ENCODE data around the gene ARGLU1. TPM values are rescaled to one million over a fixed set of nuclear protein-coding genes. Genes with fewer than 3 reads are reported as not detected.

ARGLU1 gene
- total RNA-seq, 1 experiment from 2014 or later: 115 TPM

GRCh38 chr13:106523576-106523975 is 44.4 kb downstream of the ARGLU1 start:
- DNase-seq (ENCODE audit: low spot score): no peak
- POLR2A ChIA-PET: no interaction called here
- H3K27ac Mint-ChIP-seq: no peak overlapping the region

GRCh38 chr13:106522898-106523525 is 44.9 kb downstream of the ARGLU1 start:
- no peak for TF ChIP-seq IRF1 (CRISPR knock-in tag; IDR thresholded peaks at IDR 0.05)
- no peak for TF ChIP-seq NFATC4 (CRISPR knock-in tag; IDR thresholded peaks at IDR 0.05)
- TF ChIP-seq ATF1 (CRISPR knock-in tag; IDR thresholded peaks at IDR 0.05): no peak
- TF ChIP-seq SMAD3 (CRISPR knock-in tag; IDR thresholded peaks at IDR 0.05; ENCODE audit: borderline replicate concordance): no peak
- TF ChIP-seq SOX15 (CRISPR knock-in tag; IDR thresholded peaks at IDR 0.05): no peak
- Mint-ChIP-seq H3K4me3 (no peak overlapping the region), H3K27ac (peak overlapping the region; percentile 37; the same call in 1 of the 2 replicates), H3K36me3 (no peaks in the 10 kb centered on the region), H3K27me3 (ENCODE audit: low read depth) (no peaks in the 10 kb centered on the region; the same call in 1 of the 2 replicates), H3K4me1 (peaks cover 86% of the 10 kb centered on the region), H3K9me3 (no peaks in the 10 kb centered on the region)
- POLR2A ChIA-PET: no interaction called here
- CTCF ChIA-PET: interaction anchor here (0.6 kb wide), 1 partner anchor 1909 kb away, joined by 9 read pairs; no protein-coding TSS in a partner anchor
- no peak for DNase-seq (ENCODE audit: low spot score)
- no peak; the same call in 1 of the 2 replicates for ATAC-seq

More at GRCh38 chr13:106523576-106523975, 44.4 kb downstream of the ARGLU1 start:
- no peaks in the 10 kb centered on the region for H3K36me3 Mint-ChIP-seq
- H3K4me3 Mint-ChIP-seq: no peak overlapping the region
- TF ChIP-seq NFYB (CRISPR knock-in tag; conservative IDR thresholded peaks at IDR 0.05; ENCODE audit: low read depth) (no peak), ZNF232 (CRISPR knock-in tag; IDR thresholded peaks at IDR 0.05) (no peak), PRRX2 (CRISPR knock-in tag; IDR thresholded peaks at IDR 0.05) (no peak), ZNF425 (CRISPR knock-in tag; conservative IDR thresholded peaks at IDR 0.05) (no peak), USF1 (CRISPR knock-in tag; IDR thresholded peaks at IDR 0.05) (no peak), ATF3 (CRISPR knock-in tag; conservative IDR thresholded peaks at IDR 0.05) (no peak), CDX4 (CRISPR knock-in tag; IDR thresholded peaks at IDR 0.05; ENCODE audit: borderline replicate concordance) (no peak), EMX1 (CRISPR knock-in tag; IDR thresholded peaks at IDR 0.05) (no peak), OVOL2 (CRISPR knock-in tag; IDR thresholded peaks at IDR 0.05; ENCODE audit: borderline replicate concordance) (no peak), SMAD3 (CRISPR knock-in tag; IDR thresholded peaks at IDR 0.05; ENCODE audit: borderline replicate concordance) (no peak), PREB (CRISPR knock-in tag; IDR thresholded peaks at IDR 0.05; ENCODE audit: borderline replicate concordance) (no peak), ZNF396 (CRISPR knock-in tag; IDR thresholded peaks at IDR 0.05; ENCODE audit: borderline replicate concordance) (no peak)
- no peaks in the 10 kb centered on the region for H3K9me3 Mint-ChIP-seq
- H3K4me1 Mint-ChIP-seq: peaks cover 90% of the 10 kb centered on the region
- no peaks in the 10 kb centered on the region; the same call in 1 of the 2 replicates for H3K27me3 Mint-ChIP-seq (ENCODE audit: low read depth)
- ATAC-seq: no peak
- CTCF ChIA-PET: interaction anchor here (0.6 kb wide), 1 partner anchor 1910 kb away, joined by 9 read pairs; no protein-coding TSS in a partner anchor

Data from WTC11 (cell line).